Right atrium auricular region (tissue), 2 donors: Measurements from ENCODE around the gene PPP3CA. TPM values are rescaled to one million over a fixed set of nuclear protein-coding genes. Genes with fewer than 3 reads are reported as not detected.
"Not testable (repeated sequence)": the region's sequence is repeated elsewhere in the genome, so short reads cannot be mapped to it uniquely, and the experiment has no call there.

Experiments used
- DNase-seq: peaks from one replicate; pipeline ENCODE4 v3.0.0-alpha.2; 2019; ENCODE audit warnings: low spot score
- H3K27ac ChIP-seq, 2 donors: fragments of 200-600 bp; sonication (generic); 1 replicate in 1 of 2; 2 replicates in 1 of 2; pipeline ENCODE4 v1.5.1; 2016 to 2019
- H3K27me3 ChIP-seq, 2 donors: fragments of 200-600 bp; sonication (generic); one replicate each; pipeline versions ENCODE4 v1.5.1 to v1.6.0; 2017 to 2019
- H3K36me3 ChIP-seq: fragments of 200-600 bp; sonication (generic); one replicate; pipeline ENCODE4 v1.5.1; 2016
- H3K4me1 ChIP-seq, 2 donors: fragments of 200-600 bp; sonication (generic); one replicate each; pipeline versions ENCODE4 v1.5.1 to v1.6.0; 2017 to 2019
- H3K4me3 ChIP-seq, 2 donors: fragments of 200-600 bp; sonication (generic); 1 replicate in 1 of 2; 2 replicates in 1 of 2; pipeline ENCODE4 v1.5.1; 2017 to 2019; ENCODE audit warnings: mild to moderate bottlenecking in 1 of 2, moderate library complexity in 1 of 2
- H3K9me3 ChIP-seq, 2 donors: fragments of 200-600 bp; sonication (generic); one replicate each; pipeline ENCODE4 v1.5.1; 2019
- total RNA-seq, 2 donors: library from RNA; depleted of rRNA; stranded (reverse); fragments of >200 nt; gene quantifications; one replicate each; pipeline ENCODE4 v1.1.0, GENCODE V29; 2016
- TF ChIP-seq, protein P1 (sequence below), 2 donors: fragments of 200-600 bp; sonication (generic); IDR thresholded peaks; one replicate each; pipeline ENCODE4 v1.5.1; 2019; ENCODE audit warnings: antibody characterized with exemption in 2 of 2

Gene PPP3CA
- total RNA-seq, 2 donors from 2014 or later = 11.2 to 15.7 TPM

GRCh38 chr4:101184668-101185067, 162.7 kb downstream of the PPP3CA start:
- Histone ChIP-seq H3K4me1 (no peaks in the 10 kb centered on the region), H3K27me3 (no peaks in the 10 kb centered on the region), H3K27ac (no peak overlapping the region), H3K9me3 (no peaks in the 10 kb centered on the region), H3K4me3 (no peak overlapping the region), H3K36me3 (no peaks in the 10 kb centered on the region)
- TF ChIP-seq, protein P1, sequence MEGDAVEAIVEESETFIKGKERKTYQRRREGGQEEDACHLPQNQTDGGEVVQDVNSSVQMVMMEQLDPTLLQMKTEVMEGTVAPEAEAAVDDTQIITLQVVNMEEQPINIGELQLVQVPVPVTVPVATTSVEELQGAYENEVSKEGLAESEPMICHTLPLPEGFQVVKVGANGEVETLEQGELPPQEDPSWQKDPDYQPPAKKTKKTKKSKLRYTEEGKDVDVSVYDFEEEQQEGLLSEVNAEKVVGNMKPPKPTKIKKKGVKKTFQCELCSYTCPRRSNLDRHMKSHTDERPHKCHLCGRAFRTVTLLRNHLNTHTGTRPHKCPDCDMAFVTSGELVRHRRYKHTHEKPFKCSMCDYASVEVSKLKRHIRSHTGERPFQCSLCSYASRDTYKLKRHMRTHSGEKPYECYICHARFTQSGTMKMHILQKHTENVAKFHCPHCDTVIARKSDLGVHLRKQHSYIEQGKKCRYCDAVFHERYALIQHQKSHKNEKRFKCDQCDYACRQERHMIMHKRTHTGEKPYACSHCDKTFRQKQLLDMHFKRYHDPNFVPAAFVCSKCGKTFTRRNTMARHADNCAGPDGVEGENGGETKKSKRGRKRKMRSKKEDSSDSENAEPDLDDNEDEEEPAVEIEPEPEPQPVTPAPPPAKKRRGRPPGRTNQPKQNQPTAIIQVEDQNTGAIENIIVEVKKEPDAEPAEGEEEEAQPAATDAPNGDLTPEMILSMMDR (IDR thresholded peaks at IDR 0.05) = no peak
- DNase-seq = no peak

- no peak overlapping the region for H3K27ac ChIP-seq
- H3K27me3 ChIP-seq = no peaks in the 10 kb centered on the region
- no peaks in the 10 kb centered on the region for H3K36me3 ChIP-seq
- H3K4me1 ChIP-seq = no peaks in the 10 kb centered on the region
- DNase-seq = no peak
- H3K9me3 ChIP-seq = no peaks in the 10 kb centered on the region
- H3K4me3 ChIP-seq = no peak overlapping the region
- TF ChIP-seq, protein P1 (IDR thresholded peaks at IDR 0.05) = no peak
Observed at GRCh38 chr4:101183666-101184373, 163.5 kb downstream of the PPP3CA start.

DNA sequence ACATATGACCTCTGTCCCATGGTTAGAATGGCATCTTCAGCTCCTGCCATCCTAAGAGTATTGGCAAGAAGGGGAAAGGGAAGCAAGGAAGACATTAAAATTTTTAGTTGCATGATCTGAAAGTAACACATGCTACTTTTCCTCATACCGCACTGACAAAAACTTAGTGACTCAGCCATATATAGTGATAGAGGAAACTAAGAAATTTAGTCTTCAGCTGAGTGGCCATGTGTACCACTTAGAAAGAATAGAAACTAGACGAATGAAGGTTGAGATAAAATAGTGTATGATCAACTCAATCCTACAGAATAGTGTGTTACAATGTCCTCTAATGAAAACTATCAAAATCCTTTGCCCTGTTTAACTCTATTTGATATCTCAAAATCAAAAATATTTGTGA, 164.1 kb downstream of the PPP3CA start:
- DNase-seq = no peak
- Histone ChIP-seq H3K27ac (no peak overlapping the region), H3K9me3 (no peaks in the 10 kb centered on the region), H3K4me3 (no peak overlapping the region), H3K36me3 (no peaks in the 10 kb centered on the region), H3K27me3 (no peaks in the 10 kb centered on the region), H3K4me1 (no peaks in the 10 kb centered on the region)
- TF ChIP-seq, protein P1 (IDR thresholded peaks at IDR 0.05) = no peak

DNA sequence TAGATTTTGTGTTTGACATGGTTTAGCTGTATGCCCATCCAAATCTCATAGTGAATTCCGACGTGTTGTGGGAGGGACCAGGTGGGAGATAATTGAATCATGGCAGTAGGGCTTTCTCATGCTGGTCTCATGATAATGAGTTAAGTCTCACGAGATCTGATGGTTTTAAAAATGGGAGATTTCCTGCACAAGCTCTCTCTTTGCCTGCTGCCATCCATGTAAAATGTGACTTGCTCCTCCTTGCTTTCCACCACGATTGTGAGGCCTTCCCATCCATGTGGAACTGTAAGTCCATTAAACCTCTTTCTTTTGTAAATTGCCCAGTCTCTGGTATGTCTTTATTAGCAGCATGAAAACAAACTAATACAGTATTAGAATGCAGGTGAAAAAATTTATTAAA, 164.6 kb downstream of the PPP3CA start:
- not testable (repeated sequence) for DNase-seq, H3K9me3 ChIP-seq, H3K27ac ChIP-seq, H3K4me3 ChIP-seq, H3K36me3 ChIP-seq, H3K27me3 ChIP-seq, H3K4me1 ChIP-seq

- DNase-seq = no peak
- H3K36me3 ChIP-seq = no peaks in the 10 kb centered on the region
- H3K27ac ChIP-seq = no peak overlapping the region
- TF ChIP-seq, protein P1 (IDR thresholded peaks at IDR 0.05) = no peak
- H3K4me1 ChIP-seq = peaks cover 0 to 8% of the 10 kb centered on the region in 2 donors
- H3K9me3 ChIP-seq = no peaks in the 10 kb centered on the region
- no peak overlapping the region for H3K4me3 ChIP-seq
- H3K27me3 ChIP-seq = no peaks in the 10 kb centered on the region
Observed at GRCh38 chr4:101178731-101179130, 168.6 kb downstream of the PPP3CA start.

DNA sequence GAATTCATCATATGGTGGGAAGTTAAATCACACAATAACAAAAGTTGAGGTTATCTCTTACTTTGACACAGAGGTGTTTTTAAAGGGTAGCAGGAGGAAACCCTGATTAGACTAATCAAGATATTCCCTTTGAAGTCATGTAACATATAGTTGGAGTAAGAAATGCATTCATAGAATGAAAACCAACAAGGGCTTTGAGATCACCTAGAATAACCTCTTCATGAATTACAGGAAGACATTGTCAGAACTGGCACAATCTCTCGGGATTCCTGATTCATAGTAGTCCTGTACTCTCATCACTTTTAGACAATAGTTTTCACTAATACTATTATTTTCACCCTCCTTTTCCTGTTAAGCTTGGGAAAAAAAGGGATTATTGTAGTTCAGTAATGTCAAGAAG, 170.2 kb downstream of the PPP3CA start:
- TF ChIP-seq, protein P1 (IDR thresholded peaks at IDR 0.05) = no peak
- Histone ChIP-seq H3K27me3 (no peaks in the 10 kb centered on the region), H3K36me3 (no peaks in the 10 kb centered on the region), H3K4me1 (peaks cover 0 to 13% of the 10 kb centered on the region in 2 donors), H3K27ac (no peak overlapping the region), H3K4me3 (no peak overlapping the region), H3K9me3 (no peaks in the 10 kb centered on the region)
- DNase-seq = no peak
